ENCODE measurements around the gene PRKD1.

The PRKD1 gene

DNA sequence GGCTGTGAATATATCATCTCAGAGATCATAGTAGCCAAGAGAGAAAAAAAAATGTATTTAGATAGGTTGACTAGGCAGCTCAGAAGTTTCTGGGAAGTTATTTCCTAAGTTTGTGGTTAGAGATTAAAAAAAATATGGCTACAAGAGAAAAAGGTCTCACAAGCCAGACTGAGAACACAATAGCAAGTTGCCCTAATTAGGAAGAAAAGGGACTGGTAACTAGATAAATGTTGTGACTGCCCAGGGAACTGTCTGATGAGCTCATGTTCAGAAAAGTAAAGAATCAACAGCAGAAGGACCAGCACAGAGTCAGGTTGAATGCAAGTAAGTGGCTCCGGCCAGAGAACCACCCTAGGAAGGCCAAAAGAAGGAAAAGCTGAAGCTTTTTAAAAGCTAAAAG, 256.6 kb downstream of the PRKD1 start:
- no peaks in the 10 kb centered on the region for H3K9me3 ChIP-seq (ENCODE audit: low read length)
- TF ChIP-seq EZH2 (IDR thresholded peaks at IDR 0.05; ENCODE audit: borderline replicate concordance, low read length), result no peak
- TF ChIP-seq, protein P1, sequence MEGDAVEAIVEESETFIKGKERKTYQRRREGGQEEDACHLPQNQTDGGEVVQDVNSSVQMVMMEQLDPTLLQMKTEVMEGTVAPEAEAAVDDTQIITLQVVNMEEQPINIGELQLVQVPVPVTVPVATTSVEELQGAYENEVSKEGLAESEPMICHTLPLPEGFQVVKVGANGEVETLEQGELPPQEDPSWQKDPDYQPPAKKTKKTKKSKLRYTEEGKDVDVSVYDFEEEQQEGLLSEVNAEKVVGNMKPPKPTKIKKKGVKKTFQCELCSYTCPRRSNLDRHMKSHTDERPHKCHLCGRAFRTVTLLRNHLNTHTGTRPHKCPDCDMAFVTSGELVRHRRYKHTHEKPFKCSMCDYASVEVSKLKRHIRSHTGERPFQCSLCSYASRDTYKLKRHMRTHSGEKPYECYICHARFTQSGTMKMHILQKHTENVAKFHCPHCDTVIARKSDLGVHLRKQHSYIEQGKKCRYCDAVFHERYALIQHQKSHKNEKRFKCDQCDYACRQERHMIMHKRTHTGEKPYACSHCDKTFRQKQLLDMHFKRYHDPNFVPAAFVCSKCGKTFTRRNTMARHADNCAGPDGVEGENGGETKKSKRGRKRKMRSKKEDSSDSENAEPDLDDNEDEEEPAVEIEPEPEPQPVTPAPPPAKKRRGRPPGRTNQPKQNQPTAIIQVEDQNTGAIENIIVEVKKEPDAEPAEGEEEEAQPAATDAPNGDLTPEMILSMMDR (IDR thresholded peaks at IDR 0.05; ENCODE audit: low read length), result no peak
- H3K27ac ChIP-seq (ENCODE audit: low read depth, low read length, poor library complexity, severe bottlenecking), result no peak overlapping the region
- H3K27me3 ChIP-seq (ENCODE audit: insufficient read depth, low read length), result no peaks in the 10 kb centered on the region
- H3K4me2 ChIP-seq (ENCODE audit: low read length), result no peak overlapping the region
- H2AFZ ChIP-seq (ENCODE audit: low read length), result no peak overlapping the region
- no peaks in the 10 kb centered on the region for H3F3A ChIP-seq (ENCODE audit: insufficient read depth, low read length)
- H4K20me1 ChIP-seq (ENCODE audit: insufficient read depth, low read length), result no peaks in the 10 kb centered on the region
- H3K36me3 ChIP-seq (ENCODE audit: insufficient read depth, low read length), result no peaks in the 10 kb centered on the region
- no peaks in the 10 kb centered on the region for H3K79me2 ChIP-seq (ENCODE audit: insufficient read depth, low read length)
- H3K9ac ChIP-seq (ENCODE audit: low read length), result no peak overlapping the region
- H3K4me3 ChIP-seq (ENCODE audit: low read depth, low read length, poor library complexity, severe bottlenecking), result no peak overlapping the region
- H3K9me2 ChIP-seq (ENCODE audit: low read depth, low read length), result no peaks in the 10 kb centered on the region
- H3K4me1 ChIP-seq (ENCODE audit: insufficient read depth, low read length, severe bottlenecking), result no peaks in the 10 kb centered on the region

DNA sequence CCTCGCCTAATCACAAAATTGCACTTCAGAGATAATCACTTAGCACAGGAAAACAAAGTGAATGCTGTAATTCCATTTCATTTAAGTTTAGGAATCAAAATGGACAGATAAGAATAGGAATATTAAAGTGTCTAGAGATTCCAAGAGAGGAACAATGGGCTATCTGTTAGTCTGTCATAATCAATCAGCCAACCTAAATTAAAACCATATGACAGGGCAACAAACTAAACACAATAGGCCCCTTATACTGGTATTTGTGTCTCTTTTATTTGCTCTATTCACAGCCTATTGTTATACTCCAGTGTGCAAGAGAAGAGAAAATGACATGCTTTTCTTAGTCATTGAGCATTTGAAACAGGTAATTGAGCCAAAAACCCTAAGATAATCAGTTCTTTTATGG, 259.4 kb downstream of the PRKD1 start:
- no peak overlapping the region for H3K4me2 ChIP-seq (ENCODE audit: low read length)
- TF ChIP-seq, protein P1 (IDR thresholded peaks at IDR 0.05; ENCODE audit: low read length), result no peak
- H3K79me2 ChIP-seq (ENCODE audit: insufficient read depth, low read length), result no peaks in the 10 kb centered on the region
- no peaks in the 10 kb centered on the region for H3K9me3 ChIP-seq (ENCODE audit: low read length)
- H4K20me1 ChIP-seq (ENCODE audit: insufficient read depth, low read length), result no peaks in the 10 kb centered on the region
- H3K4me3 ChIP-seq (ENCODE audit: low read depth, low read length, poor library complexity, severe bottlenecking), result no peak overlapping the region
- H3K4me1 ChIP-seq (ENCODE audit: insufficient read depth, low read length, severe bottlenecking), result no peaks in the 10 kb centered on the region
- H3K9me2 ChIP-seq (ENCODE audit: low read depth, low read length), result no peaks in the 10 kb centered on the region
- no peaks in the 10 kb centered on the region for H3F3A ChIP-seq (ENCODE audit: insufficient read depth, low read length)
- no peak overlapping the region for H3K9ac ChIP-seq (ENCODE audit: low read length)
- H3K36me3 ChIP-seq (ENCODE audit: insufficient read depth, low read length), result no peaks in the 10 kb centered on the region
- no peak overlapping the region for H3K27ac ChIP-seq (ENCODE audit: low read depth, low read length, poor library complexity, severe bottlenecking)
- no peaks in the 10 kb centered on the region for H3K27me3 ChIP-seq (ENCODE audit: insufficient read depth, low read length)
- no peak overlapping the region for H2AFZ ChIP-seq (ENCODE audit: low read length)

DNA sequence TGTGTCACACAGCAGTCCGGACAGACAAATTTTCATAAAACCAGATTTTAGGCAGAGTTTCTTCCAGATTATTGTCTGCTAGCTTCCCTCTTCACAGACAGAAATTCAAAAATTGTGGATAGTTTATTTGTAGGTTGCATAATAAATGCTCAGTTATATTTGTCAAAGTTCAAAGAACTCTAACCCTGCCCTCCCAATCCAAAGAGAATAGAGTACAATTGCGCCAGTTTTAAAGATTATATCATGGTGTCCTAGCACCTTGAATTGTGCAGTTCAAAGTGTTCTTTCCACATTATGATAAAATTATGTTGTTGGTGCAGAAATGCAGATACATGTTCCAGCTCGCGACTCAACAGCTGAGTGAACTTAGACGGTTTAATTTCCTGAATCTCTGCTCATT, 263.1 kb downstream of the PRKD1 start:
- Histone ChIP-seq H3K9me3 (ENCODE audit: low read length) (no peaks in the 10 kb centered on the region), H3K27ac (ENCODE audit: low read depth, low read length, poor library complexity, severe bottlenecking) (no peak overlapping the region), H4K20me1 (ENCODE audit: insufficient read depth, low read length) (no peaks in the 10 kb centered on the region), H3K27me3 (ENCODE audit: insufficient read depth, low read length) (no peaks in the 10 kb centered on the region), H3K4me3 (ENCODE audit: low read depth, low read length, poor library complexity, severe bottlenecking) (no peak overlapping the region), H3K36me3 (ENCODE audit: insufficient read depth, low read length) (no peaks in the 10 kb centered on the region), H3K79me2 (ENCODE audit: insufficient read depth, low read length) (no peaks in the 10 kb centered on the region), H3F3A (ENCODE audit: insufficient read depth, low read length) (no peaks in the 10 kb centered on the region), H3K9me2 (ENCODE audit: low read depth, low read length) (no peaks in the 10 kb centered on the region), H3K9ac (ENCODE audit: low read length) (no peak overlapping the region), H2AFZ (ENCODE audit: low read length) (no peak overlapping the region), H3K4me1 (ENCODE audit: insufficient read depth, low read length, severe bottlenecking) (no peaks in the 10 kb centered on the region), H3K4me2 (ENCODE audit: low read length) (no peak overlapping the region)
- TF ChIP-seq, protein P1 (IDR thresholded peaks at IDR 0.05; ENCODE audit: low read length), result no peak
- no peak for TF ChIP-seq EZH2 (IDR thresholded peaks at IDR 0.05; ENCODE audit: borderline replicate concordance, low read length)
